ENCODE data around the gene PGS1. TPM values are rescaled to one million over a fixed set of nuclear protein-coding genes. Genes with fewer than 3 reads are reported as not detected.

The PGS1 gene
- total RNA-seq, 1 donor from 2014 or later = 45.2 TPM

DNA sequence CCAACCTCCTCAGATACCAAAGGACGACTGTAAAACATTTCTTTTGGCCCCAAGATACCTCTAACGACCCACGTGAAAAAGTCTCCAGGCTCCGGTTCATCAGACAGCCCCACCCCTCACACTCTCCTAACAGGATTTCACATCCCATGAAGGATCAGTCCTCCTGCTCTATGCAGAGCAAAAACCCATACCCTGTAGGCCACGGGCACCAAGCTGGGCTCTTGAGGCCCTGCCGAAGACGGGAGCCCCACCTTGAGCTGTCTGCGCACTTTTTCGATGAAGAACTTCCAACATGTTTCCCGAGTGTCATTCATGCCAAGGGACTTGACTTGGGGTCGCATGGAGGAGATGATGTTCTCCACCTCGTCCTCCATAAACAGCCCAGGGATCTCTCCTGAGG lies 89.9 kb downstream of the PGS1 start:
- H3K27me3 Mint-ChIP-seq (ENCODE audit: insufficient read depth, low read depth) = peaks cover 2% of the 10 kb centered on the region
- Histone ChIP-seq H2AFZ (replicated peaks) (no peak overlapping the region), H3K4me1 (no peaks in the 10 kb centered on the region), H4K20me1 (ENCODE audit: low read depth) (no peaks in the 10 kb centered on the region), H3K27ac (no peak overlapping the region), H3K4me3 (no peak overlapping the region), H3K4me2 (no peak overlapping the region), H3K9ac (no peak overlapping the region), H3F3A (ENCODE audit: low read depth) (no peaks in the 10 kb centered on the region), H3K79me2 (ENCODE audit: low read depth) (no peaks in the 10 kb centered on the region), H3K36me3 (no peaks in the 10 kb centered on the region), H3K27me3 (no peaks in the 10 kb centered on the region), H3K9me3 (ENCODE audit: low read depth) (no peaks in the 10 kb centered on the region)
- H3K4me3 Mint-ChIP-seq = no peak overlapping the region
- no peaks in the 10 kb centered on the region for H3K36me3 Mint-ChIP-seq
- H3K4me1 Mint-ChIP-seq = peaks cover 3% of the 10 kb centered on the region
- TF ChIP-seq EZH2 (IDR thresholded peaks at IDR 0.05) (no peak), EZH2phosphoT487 (IDR thresholded peaks at IDR 0.05) (no peak)
- TF ChIP-seq, protein P1, sequence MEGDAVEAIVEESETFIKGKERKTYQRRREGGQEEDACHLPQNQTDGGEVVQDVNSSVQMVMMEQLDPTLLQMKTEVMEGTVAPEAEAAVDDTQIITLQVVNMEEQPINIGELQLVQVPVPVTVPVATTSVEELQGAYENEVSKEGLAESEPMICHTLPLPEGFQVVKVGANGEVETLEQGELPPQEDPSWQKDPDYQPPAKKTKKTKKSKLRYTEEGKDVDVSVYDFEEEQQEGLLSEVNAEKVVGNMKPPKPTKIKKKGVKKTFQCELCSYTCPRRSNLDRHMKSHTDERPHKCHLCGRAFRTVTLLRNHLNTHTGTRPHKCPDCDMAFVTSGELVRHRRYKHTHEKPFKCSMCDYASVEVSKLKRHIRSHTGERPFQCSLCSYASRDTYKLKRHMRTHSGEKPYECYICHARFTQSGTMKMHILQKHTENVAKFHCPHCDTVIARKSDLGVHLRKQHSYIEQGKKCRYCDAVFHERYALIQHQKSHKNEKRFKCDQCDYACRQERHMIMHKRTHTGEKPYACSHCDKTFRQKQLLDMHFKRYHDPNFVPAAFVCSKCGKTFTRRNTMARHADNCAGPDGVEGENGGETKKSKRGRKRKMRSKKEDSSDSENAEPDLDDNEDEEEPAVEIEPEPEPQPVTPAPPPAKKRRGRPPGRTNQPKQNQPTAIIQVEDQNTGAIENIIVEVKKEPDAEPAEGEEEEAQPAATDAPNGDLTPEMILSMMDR (IDR thresholded peaks at IDR 0.05) = no peak
- H3K9me3 Mint-ChIP-seq = peaks cover 4% of the 10 kb centered on the region
- no peak overlapping the region for H3K27ac Mint-ChIP-seq
- DNase-seq (ENCODE audit: low spot score) = no peak

DNA sequence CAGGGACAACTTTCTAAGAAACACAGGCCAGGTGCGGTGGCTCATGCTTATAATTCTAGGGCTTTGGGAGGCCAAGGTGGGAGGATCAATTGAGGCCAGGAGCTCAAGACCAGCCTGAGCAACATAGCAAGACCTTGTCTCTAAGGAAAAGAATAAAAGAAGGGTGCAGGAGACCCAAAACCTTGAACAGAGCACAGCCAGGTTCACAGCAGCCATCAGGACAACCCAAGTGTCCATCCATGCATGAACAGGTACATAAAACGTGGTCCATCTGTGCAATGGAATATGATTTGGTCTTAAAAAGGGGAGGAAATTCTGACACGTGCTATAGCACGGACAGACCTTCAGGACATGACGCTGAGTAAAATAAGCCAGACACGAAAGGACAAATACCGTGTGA lies 91.0 kb downstream of the PGS1 start:
- Mint-ChIP-seq H3K4me1 (peaks cover 3% of the 10 kb centered on the region), H3K9me3 (peaks cover 4% of the 10 kb centered on the region), H3K4me3 (no peak overlapping the region), H3K36me3 (no peaks in the 10 kb centered on the region), H3K27me3 (ENCODE audit: insufficient read depth, low read depth) (peaks cover 2% of the 10 kb centered on the region), H3K27ac (no peak overlapping the region)
- H3K4me3 ChIP-seq = no peak overlapping the region
- H3K36me3 ChIP-seq = no peaks in the 10 kb centered on the region
- no peaks in the 10 kb centered on the region for H3K27me3 ChIP-seq
- DNase-seq (ENCODE audit: low spot score) = no peak
- TF ChIP-seq EZH2 (IDR thresholded peaks at IDR 0.05) = no peak
- no peak for TF ChIP-seq EZH2phosphoT487 (IDR thresholded peaks at IDR 0.05)
- TF ChIP-seq, protein P1 (IDR thresholded peaks at IDR 0.05) = no peak
- H2AFZ ChIP-seq (replicated peaks) = no peak overlapping the region
- no peak overlapping the region for H3K9ac ChIP-seq
- no peaks in the 10 kb centered on the region for H4K20me1 ChIP-seq (ENCODE audit: low read depth)
- no peaks in the 10 kb centered on the region for H3K4me1 ChIP-seq
- H3K4me2 ChIP-seq = no peak overlapping the region
- H3F3A ChIP-seq (ENCODE audit: low read depth) = no peaks in the 10 kb centered on the region
- H3K9me3 ChIP-seq (ENCODE audit: low read depth) = no peaks in the 10 kb centered on the region
- no peak overlapping the region for H3K27ac ChIP-seq
- H3K79me2 ChIP-seq (ENCODE audit: low read depth) = no peaks in the 10 kb centered on the region

DNA sequence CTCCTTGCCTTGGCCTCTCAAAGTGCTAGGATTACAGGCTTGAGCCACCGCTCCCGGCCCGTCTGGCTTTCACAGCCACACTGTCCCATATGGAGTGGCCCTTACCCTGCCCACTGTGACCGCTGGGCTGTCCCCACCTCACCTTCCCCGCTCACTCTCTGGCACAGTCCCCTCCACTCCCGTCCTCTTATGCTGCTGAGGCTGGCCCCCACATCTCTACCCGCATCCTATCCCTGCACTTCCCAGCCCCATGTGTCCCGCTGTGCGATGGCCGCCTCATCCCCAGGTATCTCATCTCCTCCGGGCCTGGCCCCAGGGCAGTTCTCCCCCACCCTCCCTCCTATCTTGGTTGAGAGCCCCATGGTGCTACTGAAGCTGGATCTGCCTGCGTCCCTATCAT lies 93.2 kb downstream of the PGS1 start:
- Mint-ChIP-seq H3K36me3 (no peaks in the 10 kb centered on the region), H3K27ac (peak overlapping the region; percentile 53), H3K9me3 (peaks cover 4% of the 10 kb centered on the region), H3K4me3 (no peak overlapping the region), H3K4me1 (peaks cover 3% of the 10 kb centered on the region), H3K27me3 (ENCODE audit: insufficient read depth, low read depth) (peaks cover 4% of the 10 kb centered on the region)
- Histone ChIP-seq H3K27ac (no peak overlapping the region), H3K27me3 (no peaks in the 10 kb centered on the region), H3K79me2 (ENCODE audit: low read depth) (no peaks in the 10 kb centered on the region), H3F3A (ENCODE audit: low read depth) (no peaks in the 10 kb centered on the region), H3K4me3 (no peak overlapping the region), H3K4me1 (no peaks in the 10 kb centered on the region), H3K9me3 (ENCODE audit: low read depth) (no peaks in the 10 kb centered on the region), H4K20me1 (ENCODE audit: low read depth) (no peaks in the 10 kb centered on the region), H3K9ac (no peak overlapping the region), H3K36me3 (no peaks in the 10 kb centered on the region), H2AFZ (replicated peaks) (no peak overlapping the region), H3K4me2 (no peak overlapping the region)
- no peak for DNase-seq (ENCODE audit: low spot score)
- TF ChIP-seq EZH2 (IDR thresholded peaks at IDR 0.05) = no peak
- TF ChIP-seq EZH2phosphoT487 (IDR thresholded peaks at IDR 0.05) = no peak
- TF ChIP-seq, protein P1 (IDR thresholded peaks at IDR 0.05) = no peak
